SH-SY5Y (cell line): ENCODE data around the gene LHX1.

Source experiments
- GATA2 ChIP-seq: IDR thresholded peaks from 2 replicates; pipeline ENCODE4 v1.6.1; 2011; ENCODE audit warnings: mild to moderate bottlenecking, low read depth, low read length
- GATA3 ChIP-seq: IDR thresholded peaks from 2 replicates; pipeline ENCODE4 v1.6.1; 2011; ENCODE audit warnings: low read depth, mild to moderate bottlenecking, low read length, moderate library complexity

DNA sequence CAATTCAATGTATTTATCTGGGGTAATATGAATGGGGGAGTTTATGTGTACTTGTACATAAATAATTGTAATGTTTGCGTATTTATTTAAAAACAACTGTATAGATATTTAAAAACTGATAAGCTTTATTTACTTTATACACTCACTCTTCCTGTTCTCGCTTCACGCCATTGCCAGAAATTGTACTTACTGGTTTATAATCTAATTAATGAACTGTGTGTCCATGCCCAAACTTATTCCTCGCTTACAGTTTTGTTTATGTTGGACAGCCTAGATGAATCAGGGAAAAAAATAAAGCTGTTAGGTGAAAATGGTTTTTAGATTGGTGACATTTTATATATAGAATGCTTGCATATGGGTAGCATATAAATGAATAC, 42.3 kb downstream of the LHX1 start:
- no peak for TF ChIP-seq GATA2
- TF ChIP-seq GATA3, result no peak
